ENCODE measurements around the gene ARHGEF17.

ARHGEF17 gene

GRCh38 chr11:73323464-73323863 is 15.4 kb downstream of the ARHGEF17 start:
- H3K4me1 ChIP-seq (ENCODE audit: low read length) = peaks cover 8% of the 10 kb centered on the region; the same call in 1 of the 2 replicates
- no peaks in the 10 kb centered on the region for H3F3A ChIP-seq (ENCODE audit: insufficient read depth, low read length)
- no peaks in the 10 kb centered on the region for H4K20me1 ChIP-seq (ENCODE audit: insufficient read depth, low read length)
- no peak overlapping the region for H3K9ac ChIP-seq (ENCODE audit: low read length)
- TF ChIP-seq EZH2 (optimal IDR thresholded peaks at IDR 0.05; ENCODE audit: low read depth, low read length) (no peak), EZH2phosphoT487 (IDR thresholded peaks at IDR 0.05; ENCODE audit: low read length) (no peak), CTCF (IDR thresholded peaks at IDR 0.05; ENCODE audit: low read length) (no peak)
- H2AFZ ChIP-seq (ENCODE audit: low read length) = no peak overlapping the region
- H3K9me2 ChIP-seq (replicated peaks; ENCODE audit: insufficient read depth, low read length) = no peaks in the 10 kb centered on the region
- no peak overlapping the region for H3K4me2 ChIP-seq (ENCODE audit: low read depth, low read length)
- H3K36me3 ChIP-seq (replicated peaks; ENCODE audit: insufficient read depth, low read length) = no peaks in the 10 kb centered on the region
- H3K27ac ChIP-seq (ENCODE audit: low read length) = no peak overlapping the region
- H3K27me3 ChIP-seq (replicated peaks; ENCODE audit: insufficient read depth, low read length) = no peaks in the 10 kb centered on the region
- H3K9me3 ChIP-seq (replicated peaks; ENCODE audit: insufficient read depth, low read length) = no peaks in the 10 kb centered on the region
- H3K79me2 ChIP-seq (ENCODE audit: low read length) = no peaks in the 10 kb centered on the region
- H3K4me3 ChIP-seq (ENCODE audit: low read length) = no peak overlapping the region
- no peak for DNase-seq

GRCh38 chr11:73324116-73324515 is 16.0 kb downstream of the ARHGEF17 start:
- H4K20me1 ChIP-seq (ENCODE audit: insufficient read depth, low read length) = no peaks in the 10 kb centered on the region
- H3K4me2 ChIP-seq (ENCODE audit: low read depth, low read length) = no peak overlapping the region
- H2AFZ ChIP-seq (ENCODE audit: low read length) = no peak overlapping the region
- TF ChIP-seq CTCF (IDR thresholded peaks at IDR 0.05; ENCODE audit: low read length) (no peak), EZH2 (optimal IDR thresholded peaks at IDR 0.05; ENCODE audit: low read depth, low read length) (no peak), EZH2phosphoT487 (IDR thresholded peaks at IDR 0.05; ENCODE audit: low read length) (no peak)
- no peaks in the 10 kb centered on the region for H3K9me3 ChIP-seq (replicated peaks; ENCODE audit: insufficient read depth, low read length)
- no peaks in the 10 kb centered on the region for H3K36me3 ChIP-seq (replicated peaks; ENCODE audit: insufficient read depth, low read length)
- H3K27ac ChIP-seq (ENCODE audit: low read length) = no peak overlapping the region
- H3K4me3 ChIP-seq (ENCODE audit: low read length) = no peak overlapping the region
- no peaks in the 10 kb centered on the region for H3K9me2 ChIP-seq (replicated peaks; ENCODE audit: insufficient read depth, low read length)
- H3F3A ChIP-seq (ENCODE audit: insufficient read depth, low read length) = no peaks in the 10 kb centered on the region
- peaks cover 8% of the 10 kb centered on the region; the same call in 1 of the 2 replicates for H3K4me1 ChIP-seq (ENCODE audit: low read length)
- no peak for DNase-seq
- H3K9ac ChIP-seq (ENCODE audit: low read length) = no peak overlapping the region
- no peaks in the 10 kb centered on the region for H3K27me3 ChIP-seq (replicated peaks; ENCODE audit: insufficient read depth, low read length)
- H3K79me2 ChIP-seq (ENCODE audit: low read length) = no peaks in the 10 kb centered on the region

- H2AFZ ChIP-seq (ENCODE audit: low read length) = no peak overlapping the region
- H3K79me2 ChIP-seq (ENCODE audit: low read length) = no peaks in the 10 kb centered on the region
- H3K27ac ChIP-seq (ENCODE audit: low read length) = no peak overlapping the region
- H4K20me1 ChIP-seq (ENCODE audit: insufficient read depth, low read length) = no peaks in the 10 kb centered on the region
- H3K27me3 ChIP-seq (replicated peaks; ENCODE audit: insufficient read depth, low read length) = no peaks in the 10 kb centered on the region
- no peak overlapping the region for H3K4me3 ChIP-seq (ENCODE audit: low read length)
- H3K9me3 ChIP-seq (replicated peaks; ENCODE audit: insufficient read depth, low read length) = no peaks in the 10 kb centered on the region
- no peaks in the 10 kb centered on the region for H3K36me3 ChIP-seq (replicated peaks; ENCODE audit: insufficient read depth, low read length)
- no peak for DNase-seq
- H3K9me2 ChIP-seq (replicated peaks; ENCODE audit: insufficient read depth, low read length) = no peaks in the 10 kb centered on the region
- no peak overlapping the region for H3K9ac ChIP-seq (ENCODE audit: low read length)
- H3F3A ChIP-seq (ENCODE audit: insufficient read depth, low read length) = no peaks in the 10 kb centered on the region
- peaks cover 8% of the 10 kb centered on the region; the same call in 1 of the 2 replicates for H3K4me1 ChIP-seq (ENCODE audit: low read length)
- no peak overlapping the region for H3K4me2 ChIP-seq (ENCODE audit: low read depth, low read length)
- no peak for TF ChIP-seq CTCF (IDR thresholded peaks at IDR 0.05; ENCODE audit: low read length)
- TF ChIP-seq EZH2phosphoT487 (IDR thresholded peaks at IDR 0.05; ENCODE audit: low read length) = no peak
- no peak for TF ChIP-seq EZH2 (optimal IDR thresholded peaks at IDR 0.05; ENCODE audit: low read depth, low read length)
Measured at GRCh38 chr11:73324665-73325035, 16.6 kb downstream of the ARHGEF17 start.

Data from MM.1S (cell line).